NCI-H187 treated with DMSO at 0.1 percent for 48 hours (cell line): Measurements from ENCODE around the gene PASK.
"Not testable (repeated sequence)": the region's sequence is repeated elsewhere in the genome, so short reads cannot be mapped to it uniquely, and the experiment has no call there.

Experiments
- DNase-seq: peaks from one replicate; lab custom pipeline; 2025; lab: John Stamatoyannopoulos, UW

PASK gene

DNA sequence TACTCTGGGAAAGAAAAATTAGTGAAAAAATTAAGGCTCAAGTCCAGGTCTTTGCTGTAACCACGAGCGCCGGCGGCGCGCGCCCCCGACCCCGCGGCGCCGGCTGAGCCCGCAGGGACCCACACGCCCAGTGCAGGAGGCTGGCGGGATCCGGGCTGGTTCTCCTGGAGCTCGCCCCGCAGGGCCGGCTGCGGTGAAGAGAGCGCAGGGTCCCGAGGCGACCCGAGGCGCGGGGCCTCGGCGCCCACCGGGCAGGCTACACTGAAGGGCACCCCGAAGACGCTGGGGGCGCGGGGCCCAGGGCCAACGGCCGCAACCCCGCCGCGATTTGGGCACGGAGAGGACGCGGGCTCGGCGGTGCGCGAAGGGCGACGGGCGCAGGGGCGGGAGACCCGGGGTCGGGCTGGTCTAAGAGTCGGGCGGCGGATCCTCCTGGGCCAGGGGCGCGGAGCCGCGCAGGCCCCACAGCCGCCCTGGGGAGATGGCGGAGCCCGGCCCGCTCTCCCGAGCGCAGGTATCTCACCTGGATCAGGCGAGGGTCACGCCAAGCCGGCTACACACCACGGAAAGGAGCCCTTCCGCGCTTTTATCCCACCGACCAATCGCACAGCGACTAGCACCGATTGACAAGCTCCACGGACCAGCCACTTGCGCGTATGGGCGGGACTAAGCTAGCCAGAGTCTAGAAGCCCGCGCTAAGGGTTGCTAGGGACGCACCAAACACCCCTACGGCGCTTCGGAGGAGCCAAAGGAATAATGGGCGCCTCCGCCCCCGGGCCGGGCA is at the start of gene PASK:
TSS of gene PASK (minus strand) at position 582 of the 784 bp plus-strand sequence. CDS start 6,440 bp downstream, outside the sequence.
- DNase-seq: peak; percentile 80

- DNase-seq: no peak
Measured at GRCh38 chr2:241198381-241199279, 49.4 kb upstream of the PASK start.

DNA sequence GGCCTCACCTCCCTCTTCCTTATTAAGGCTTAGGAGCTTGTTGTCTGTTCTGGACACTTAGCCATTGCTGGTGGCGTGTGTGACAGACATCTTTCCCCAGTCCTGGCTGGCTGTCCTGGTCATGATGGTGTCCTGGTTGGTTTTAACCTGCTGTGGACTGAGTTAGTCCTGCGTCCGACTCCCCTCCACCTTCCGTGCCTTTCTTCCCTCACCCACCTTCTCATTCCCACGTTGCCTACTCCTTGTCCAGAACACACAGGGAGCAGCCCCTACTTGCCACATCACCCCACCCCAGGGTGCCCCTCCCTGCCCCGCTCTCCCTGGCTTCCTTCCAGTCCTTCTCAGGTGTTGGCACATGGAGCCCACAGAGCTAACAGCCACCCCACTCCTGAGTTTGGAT is 48.7 kb upstream of the PASK start:
- DNase-seq: no peak

DNA sequence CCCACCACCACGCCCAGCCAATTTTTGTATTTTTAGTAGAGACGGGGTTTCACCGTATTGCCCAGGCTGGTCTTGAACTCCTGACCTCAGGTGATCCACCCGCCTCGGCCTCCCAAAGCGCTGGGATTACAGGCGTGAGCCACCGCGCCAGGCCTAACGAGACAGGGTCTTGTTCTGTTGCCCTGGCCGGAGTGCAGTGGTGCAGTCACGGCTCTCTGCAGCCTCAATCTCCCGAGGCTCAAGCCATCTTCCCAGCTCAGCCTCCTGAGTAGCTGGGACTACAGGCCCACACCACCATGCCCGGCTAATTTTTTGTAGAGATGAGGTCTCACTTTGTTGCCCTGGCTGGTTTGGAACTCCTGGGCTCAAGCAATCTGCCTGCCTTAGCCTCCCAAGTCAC is 48.0 kb upstream of the PASK start:
- not testable (repeated sequence) for DNase-seq

GRCh38 chr2:241195506-241196130 is 46.3 kb upstream of the PASK start:
- no peak for DNase-seq

DNA sequence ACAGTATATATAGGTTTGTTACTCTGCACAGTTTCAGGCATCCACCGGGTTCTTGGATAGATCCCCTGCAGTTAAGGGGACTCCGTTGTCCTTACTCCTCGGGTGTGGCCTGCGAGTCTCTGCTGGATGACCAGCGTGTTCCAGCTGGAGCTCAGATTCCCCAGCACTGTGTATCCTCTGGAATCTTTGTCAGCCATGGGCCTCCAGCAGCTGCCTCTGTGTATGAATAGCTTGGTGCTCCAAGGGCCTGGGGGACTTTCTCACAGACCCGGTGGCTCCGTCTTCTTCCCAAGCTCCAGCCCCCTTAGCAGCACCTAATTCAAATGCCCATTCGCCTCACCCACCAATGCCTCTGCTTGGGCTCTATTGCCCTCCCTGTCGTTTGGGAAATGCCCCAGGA is 45.5 kb upstream of the PASK start:
- DNase-seq: no peak

GRCh38 chr2:241193271-241193670 is 44.0 kb upstream of the PASK start:
- no peak for DNase-seq

GRCh38 chr2:241191081-241191480 is 41.8 kb upstream of the PASK start:
- DNase-seq: no peak

GRCh38 chr2:241190291-241190981 is 41.2 kb upstream of the PASK start:
- no peak for DNase-seq

- no peak for DNase-seq
Measured at GRCh38 chr2:241189856-241190201, 40.6 kb upstream of the PASK start.

- DNase-seq: no peak
Measured at GRCh38 chr2:241189093-241189855, 40.0 kb upstream of the PASK start.

- no peak for DNase-seq
Measured at GRCh38 chr2:241188361-241189092, 39.3 kb upstream of the PASK start, which contains the start of gene ANO7. ANO7 (plus strand) TSS chr2:241188677; CDS start chr2:241190064, 1,387 bp downstream.

DNA sequence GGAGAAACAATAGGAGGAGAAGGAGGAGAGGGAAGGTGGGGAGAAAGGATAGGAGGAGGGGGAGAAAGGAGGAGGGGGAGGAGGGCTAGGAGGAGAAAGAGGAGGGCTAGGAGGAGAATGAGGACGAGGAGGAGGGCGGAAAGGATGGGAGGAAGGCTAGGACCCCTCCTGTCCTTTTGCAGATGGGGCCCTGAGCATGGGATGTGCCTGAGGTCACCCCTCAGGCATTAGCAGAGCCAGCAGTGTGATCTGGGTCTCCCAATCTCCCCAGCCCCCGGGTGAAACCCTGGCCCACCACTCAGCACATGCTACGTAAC is 38.6 kb upstream of the PASK start:
- no peak for DNase-seq

GRCh38 chr2:241187101-241187917 is 38.0 kb upstream of the PASK start:
- no peak for DNase-seq

- no peak for DNase-seq
Measured at GRCh38 chr2:241185961-241186360, 36.7 kb upstream of the PASK start.

- DNase-seq: no peak
Measured at GRCh38 chr2:241184901-241185300, 35.6 kb upstream of the PASK start.

DNA sequence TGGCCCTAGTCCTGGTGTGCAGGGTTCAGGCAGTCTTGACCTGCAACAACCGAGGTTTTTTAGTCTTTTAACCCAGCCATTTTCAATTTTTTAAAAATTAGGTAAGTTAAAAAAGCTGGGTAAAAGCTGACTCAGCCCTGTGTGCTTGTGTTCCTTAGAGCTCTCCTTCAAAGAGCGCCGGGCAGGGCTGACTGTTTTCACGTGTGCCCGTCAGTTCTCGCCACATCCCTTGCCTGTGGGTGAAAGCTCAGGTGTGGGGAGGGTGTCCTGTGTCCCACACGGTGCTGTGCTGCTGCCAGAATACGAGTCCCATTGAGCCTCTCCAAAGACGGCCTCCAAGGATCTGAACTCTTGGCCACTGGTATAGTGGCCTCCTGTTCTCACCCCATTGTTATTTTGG is 33.9 kb upstream of the PASK start:
- no peak for DNase-seq

GRCh38 chr2:241182531-241183133 is 33.4 kb upstream of the PASK start:
- no peak for DNase-seq

GRCh38 chr2:241182126-241182525 is 32.9 kb upstream of the PASK start:
- DNase-seq: no peak
